Limb (tissue), 2 donors: ENCODE measurements around the gene RBBP7.

Experiments
- DNase-seq, 2 donors: peaks; one replicate each; pipeline ENCODE4 v3.0.0-alpha.2; 2016; ENCODE audit errors: extremely low spot score in 2 of 2

RBBP7 gene

GRCh38 chrX:16870095-16870861, at the start of gene RBBP7:
TSS of gene RBBP7 (minus strand) at chrX:16870362. CDS start at chrX:16870053, 309 bp downstream.
- DNase-seq: peak; percentile 90 to 95

GRCh38 chrX:16918979-16919378, 48.8 kb upstream of the RBBP7 start:
- DNase-seq: no peak

GRCh38 chrX:16917120-16917519, 47.0 kb upstream of the RBBP7 start:
- no peak for DNase-seq

GRCh38 chrX:16916561-16916960, 46.4 kb upstream of the RBBP7 start:
- DNase-seq: no peak

- DNase-seq: no peak
Measured at GRCh38 chrX:16914058-16914457, 43.9 kb upstream of the RBBP7 start.

GRCh38 chrX:16910376-16910775, 40.2 kb upstream of the RBBP7 start:
- DNase-seq: no peak

GRCh38 chrX:16903274-16904022, 33.3 kb upstream of the RBBP7 start:
- no peak for DNase-seq

GRCh38 chrX:16897445-16897844, 27.3 kb upstream of the RBBP7 start:
- DNase-seq: no peak

- DNase-seq: peak; percentile 51 to 62
Measured at GRCh38 chrX:16892504-16893362, 22.6 kb upstream of the RBBP7 start.

GRCh38 chrX:16885628-16886027, 15.5 kb upstream of the RBBP7 start:
- no peak for DNase-seq

- no peak for DNase-seq
Measured at GRCh38 chrX:16883487-16883804, 13.3 kb upstream of the RBBP7 start.

- DNase-seq: peak; percentile 65 to 81
Measured at GRCh38 chrX:16882702-16883486, 12.7 kb upstream of the RBBP7 start.

- peak in 1 of 2 donors; percentile 32 for DNase-seq
Measured at GRCh38 chrX:16882169-16882568, 12.0 kb upstream of the RBBP7 start.

GRCh38 chrX:16876696-16877095, 6.5 kb upstream of the RBBP7 start:
- DNase-seq: no peak

- no peak for DNase-seq
Measured at GRCh38 chrX:16874458-16875095, 4.4 kb upstream of the RBBP7 start.

GRCh38 chrX:16873106-16873505, 2.9 kb upstream of the RBBP7 start:
- DNase-seq: no peak

GRCh38 chrX:16870862-16871815, 977 bp upstream of the RBBP7 start:
- DNase-seq: peak in 1 of 2 donors; percentile 41

- peak in 1 of 2 donors; percentile 8 for DNase-seq
Measured at GRCh38 chrX:16869393-16870094, 618 bp downstream of the RBBP7 start.

- no peak for DNase-seq
Measured at GRCh38 chrX:16868920-16869319, 1.2 kb downstream of the RBBP7 start.
